HepG2 (cell line): ENCODE data around the gene ATP5MK. TPM values are rescaled to one million over a fixed set of nuclear protein-coding genes. Genes with fewer than 3 reads are reported as not detected.

ENCODE experiments used
- ARNTL ChIP-seq: sonication (generic); formaldehyde crosslinking; IDR thresholded peaks from 2 replicates; pipeline ENCODE4 v1.4.0; 2020; ENCODE audit warnings: mild to moderate bottlenecking, missing genetic modification reagents
- ATRX ChIP-seq: sonication (generic); formaldehyde crosslinking; IDR thresholded peaks from 2 replicates; pipeline ENCODE4 v1.4.0; 2020; ENCODE audit warnings: missing genetic modification reagents, borderline replicate concordance
- CHCHD3 ChIP-seq: sonication (generic); formaldehyde crosslinking; IDR thresholded peaks from 2 replicates; pipeline ENCODE4 v1.8.0; 2022; ENCODE audit warnings: mild to moderate bottlenecking, missing genetic modification reagents, moderate library complexity
- ZNF121 ChIP-seq: sonication (generic); formaldehyde crosslinking; IDR thresholded peaks from 2 replicates; pipeline ENCODE4 v1.5.0; 2020; ENCODE audit warnings: mild to moderate bottlenecking, missing genetic modification reagents
- ZNF343 ChIP-seq: sonication (generic); formaldehyde crosslinking; IDR thresholded peaks from 2 replicates; pipeline ENCODE4 v1.4.0; 2020; ENCODE audit warnings: mild to moderate bottlenecking, missing genetic modification reagents
- ZNF563 ChIP-seq: sonication (generic); formaldehyde crosslinking; IDR thresholded peaks from 2 replicates; pipeline ENCODE4 v1.8.0; 2022; ENCODE audit warnings: mild to moderate bottlenecking, moderate library complexity, missing genetic modification reagents
- ZNF629 ChIP-seq: sonication (generic); formaldehyde crosslinking; conservative IDR thresholded peaks from 2 replicates; pipeline ENCODE4 v1.5.0; 2020; ENCODE audit warnings: missing genetic modification reagents
- ZNF720 ChIP-seq: sonication (generic); formaldehyde crosslinking; IDR thresholded peaks from 2 replicates; pipeline ENCODE4 v1.4.0; 2020; ENCODE audit warnings: missing genetic modification reagents
- polyA plus RNA-seq, 8 experiments: library from polyadenylated mRNA; depleted of rRNA in 3 of 8; stranded (reverse) in 7 of 8; unstranded in 1 of 8; fragments of >200 nt; fragmentation: Illumina TruSeq in 4 of 8; extraction: Trizol in 4 of 8; gene quantifications; 2 replicates each; pipeline versions ENCODE4 v1.2.1 to v1.2.3, GENCODE V29; 2011 to 2016; ENCODE audit warnings: low read depth in 4 of 8, missing spikeins in 1 of 8, mixed read lengths in 1 of 8; ENCODE audit not compliant: insufficient read depth in 1 of 8
- total RNA-seq, 5 experiments: library from RNA; depleted of rRNA; stranded (reverse); fragments of >200 nt; fragmentation: Illumina TruSeq; extraction: Trizol; gene quantifications; 2 replicates each; pipeline ENCODE4 v1.2.3, GENCODE V29; 2016; ENCODE audit warnings: low read depth in 1 of 5
- TF ChIP-seq, protein P1 (sequence below): sonication (generic); formaldehyde crosslinking; IDR thresholded peaks from 2 replicates; pipeline ENCODE4 v1.4.0; 2020; ENCODE audit warnings: mild to moderate bottlenecking, missing genetic modification reagents
- TF ChIP-seq, protein P2 (sequence below): sonication (generic); formaldehyde crosslinking; IDR thresholded peaks from 2 replicates; pipeline ENCODE4 v1.4.0; 2020; ENCODE audit warnings: missing genetic modification reagents
- TF ChIP-seq, protein P3 (sequence below): sonication (generic); formaldehyde crosslinking; IDR thresholded peaks from 2 replicates; pipeline ENCODE4 v1.5.0; 2020; ENCODE audit warnings: missing genetic modification reagents
- TF ChIP-seq, protein P4 (sequence below): sonication (generic); IDR thresholded peaks from 2 replicates; pipeline ENCODE4 v1.6.1; 2016; ENCODE audit warnings: low read depth, borderline replicate concordance

ATP5MK gene
- total and polyA plus RNA-seq, 2 of the 13 experiments (the other 11 are each of a cell fraction or from before 2014, with no cell fraction given), result 312 to 517 TPM

DNA sequence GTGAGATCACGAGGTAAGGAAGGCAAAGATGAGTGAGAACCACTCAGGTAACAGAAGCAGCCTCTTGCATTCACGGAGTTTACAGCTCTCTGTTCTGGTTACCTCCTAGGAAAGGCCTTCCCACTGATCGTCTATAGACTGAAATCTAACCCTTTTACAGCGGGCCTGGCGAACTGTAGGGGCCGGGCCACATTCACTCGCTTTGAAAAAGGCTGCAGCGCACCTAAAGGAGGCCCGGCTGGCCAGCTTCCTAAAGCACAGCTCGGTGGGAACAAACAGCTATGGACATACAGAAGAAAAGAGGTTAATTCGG lies 565 bp downstream of the ATP5MK start (continued):
- TF ChIP-seq, protein P1, sequence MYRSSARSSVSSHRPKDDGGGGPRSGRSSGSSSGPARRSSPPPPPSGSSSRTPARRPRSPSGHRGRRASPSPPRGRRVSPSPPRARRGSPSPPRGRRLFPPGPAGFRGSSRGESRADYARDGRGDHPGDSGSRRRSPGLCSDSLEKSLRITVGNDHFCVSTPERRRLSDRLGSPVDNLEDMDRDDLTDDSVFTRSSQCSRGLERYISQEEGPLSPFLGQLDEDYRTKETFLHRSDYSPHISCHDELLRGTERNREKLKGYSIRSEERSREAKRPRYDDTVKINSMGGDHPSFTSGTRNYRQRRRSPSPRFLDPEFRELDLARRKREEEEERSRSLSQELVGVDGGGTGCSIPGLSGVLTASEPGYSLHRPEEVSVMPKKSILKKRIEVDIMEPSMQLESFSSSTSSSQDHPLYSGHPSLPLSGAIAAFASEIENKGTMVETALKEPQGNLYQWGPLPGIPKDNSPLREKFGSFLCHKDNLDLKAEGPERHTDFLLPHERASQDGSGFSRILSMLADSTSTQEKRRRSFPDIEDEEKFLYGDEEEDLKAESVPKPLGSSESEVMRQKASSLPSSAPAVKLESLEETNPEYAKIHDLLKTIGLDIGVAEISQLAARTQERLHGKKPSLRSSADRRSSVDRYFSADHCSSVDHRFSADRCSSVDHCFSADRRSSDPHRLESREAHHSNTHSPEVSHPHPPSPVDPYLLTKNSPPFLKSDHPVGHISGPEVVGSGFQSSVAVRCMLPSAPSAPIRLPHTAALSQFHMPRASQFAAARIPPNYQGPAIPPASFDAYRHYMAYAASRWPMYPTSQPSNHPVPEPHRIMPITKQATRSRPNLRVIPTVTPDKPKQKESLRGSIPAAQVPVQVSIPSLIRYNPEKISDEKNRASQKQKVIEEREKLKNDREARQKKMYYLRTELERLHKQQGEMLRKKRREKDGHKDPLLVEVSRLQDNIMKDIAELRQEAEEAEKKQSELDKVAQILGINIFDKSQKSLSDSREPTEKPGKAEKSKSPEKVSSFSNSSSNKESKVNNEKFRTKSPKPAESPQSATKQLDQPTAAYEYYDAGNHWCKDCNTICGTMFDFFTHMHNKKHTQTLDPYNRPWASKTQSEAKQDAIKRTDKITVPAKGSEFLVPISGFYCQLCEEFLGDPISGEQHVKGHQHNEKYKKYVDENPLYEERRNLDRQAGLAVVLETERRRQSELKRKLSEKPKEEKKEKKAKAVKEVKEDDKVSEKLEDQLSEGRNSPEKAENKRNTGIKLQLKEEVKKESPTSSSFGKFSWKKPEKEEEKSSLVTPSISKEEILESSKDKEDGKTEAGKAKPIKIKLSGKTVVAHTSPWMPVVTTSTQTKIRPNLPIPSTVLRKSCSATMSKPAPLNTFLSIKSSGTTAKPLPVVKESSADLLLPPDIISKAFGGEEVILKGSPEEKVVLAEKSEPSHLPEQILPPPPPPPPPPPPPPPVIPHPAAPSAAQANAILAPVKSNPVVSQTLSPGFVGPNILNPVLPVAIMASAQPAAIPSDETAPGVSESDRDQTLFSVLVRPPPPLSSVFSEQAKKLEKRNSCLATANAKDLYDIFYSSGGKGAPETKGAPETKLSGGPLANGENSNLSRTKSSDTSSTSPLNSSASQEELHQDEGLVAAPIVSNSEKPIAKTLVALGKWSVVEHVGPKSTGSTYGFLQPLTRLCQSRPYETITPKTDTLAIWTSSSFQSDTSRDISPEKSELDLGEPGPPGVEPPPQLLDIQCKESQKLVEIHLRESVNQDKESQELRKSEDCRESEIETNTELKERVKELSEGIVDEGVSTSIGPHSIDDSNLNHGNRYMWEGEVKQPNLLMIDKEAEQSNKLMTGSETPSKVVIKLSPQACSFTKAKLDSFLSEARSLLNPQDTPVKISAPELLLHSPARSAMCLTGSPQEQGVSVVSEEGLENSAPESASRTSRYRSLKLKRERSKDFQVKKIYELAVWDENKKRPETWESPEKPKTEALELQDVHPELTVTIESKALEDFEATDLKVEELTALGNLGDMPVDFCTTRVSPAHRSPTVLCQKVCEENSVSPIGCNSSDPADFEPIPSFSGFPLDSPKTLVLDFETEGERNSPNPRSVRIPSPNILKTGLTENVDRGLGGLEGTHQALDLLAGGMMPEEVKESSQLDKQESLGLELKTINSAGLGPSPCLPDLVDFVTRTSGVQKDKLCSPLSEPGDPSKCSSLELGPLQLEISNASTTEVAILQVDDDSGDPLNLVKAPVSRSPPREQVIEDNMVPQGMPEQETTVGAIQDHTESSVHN, result no peak
- TF ChIP-seq, protein P2, sequence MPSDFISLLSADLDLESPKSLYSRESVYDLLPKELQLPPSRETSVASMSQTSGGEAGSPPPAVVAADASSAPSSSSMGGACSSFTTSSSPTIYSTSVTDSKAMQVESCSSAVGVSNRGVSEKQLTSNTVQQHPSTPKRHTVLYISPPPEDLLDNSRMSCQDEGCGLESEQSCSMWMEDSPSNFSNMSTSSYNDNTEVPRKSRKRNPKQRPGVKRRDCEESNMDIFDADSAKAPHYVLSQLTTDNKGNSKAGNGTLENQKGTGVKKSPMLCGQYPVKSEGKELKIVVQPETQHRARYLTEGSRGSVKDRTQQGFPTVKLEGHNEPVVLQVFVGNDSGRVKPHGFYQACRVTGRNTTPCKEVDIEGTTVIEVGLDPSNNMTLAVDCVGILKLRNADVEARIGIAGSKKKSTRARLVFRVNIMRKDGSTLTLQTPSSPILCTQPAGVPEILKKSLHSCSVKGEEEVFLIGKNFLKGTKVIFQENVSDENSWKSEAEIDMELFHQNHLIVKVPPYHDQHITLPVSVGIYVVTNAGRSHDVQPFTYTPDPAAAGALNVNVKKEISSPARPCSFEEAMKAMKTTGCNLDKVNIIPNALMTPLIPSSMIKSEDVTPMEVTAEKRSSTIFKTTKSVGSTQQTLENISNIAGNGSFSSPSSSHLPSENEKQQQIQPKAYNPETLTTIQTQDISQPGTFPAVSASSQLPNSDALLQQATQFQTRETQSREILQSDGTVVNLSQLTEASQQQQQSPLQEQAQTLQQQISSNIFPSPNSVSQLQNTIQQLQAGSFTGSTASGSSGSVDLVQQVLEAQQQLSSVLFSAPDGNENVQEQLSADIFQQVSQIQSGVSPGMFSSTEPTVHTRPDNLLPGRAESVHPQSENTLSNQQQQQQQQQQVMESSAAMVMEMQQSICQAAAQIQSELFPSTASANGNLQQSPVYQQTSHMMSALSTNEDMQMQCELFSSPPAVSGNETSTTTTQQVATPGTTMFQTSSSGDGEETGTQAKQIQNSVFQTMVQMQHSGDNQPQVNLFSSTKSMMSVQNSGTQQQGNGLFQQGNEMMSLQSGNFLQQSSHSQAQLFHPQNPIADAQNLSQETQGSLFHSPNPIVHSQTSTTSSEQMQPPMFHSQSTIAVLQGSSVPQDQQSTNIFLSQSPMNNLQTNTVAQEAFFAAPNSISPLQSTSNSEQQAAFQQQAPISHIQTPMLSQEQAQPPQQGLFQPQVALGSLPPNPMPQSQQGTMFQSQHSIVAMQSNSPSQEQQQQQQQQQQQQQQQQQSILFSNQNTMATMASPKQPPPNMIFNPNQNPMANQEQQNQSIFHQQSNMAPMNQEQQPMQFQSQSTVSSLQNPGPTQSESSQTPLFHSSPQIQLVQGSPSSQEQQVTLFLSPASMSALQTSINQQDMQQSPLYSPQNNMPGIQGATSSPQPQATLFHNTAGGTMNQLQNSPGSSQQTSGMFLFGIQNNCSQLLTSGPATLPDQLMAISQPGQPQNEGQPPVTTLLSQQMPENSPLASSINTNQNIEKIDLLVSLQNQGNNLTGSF (CRISPR knock-in tag), result 0 out of 2 replicates have a peak, but pooled peaks have one; percentile 4
- TF ChIP-seq ZNF720 (CRISPR knock-in tag), result no peak
- TF ChIP-seq ZNF343 (CRISPR knock-in tag), result no peak
- TF ChIP-seq ARNTL, result 0 out of 2 replicates have a peak, but pooled peaks have one; percentile 5
- TF ChIP-seq ZNF629 (CRISPR knock-in tag), result no peak
- TF ChIP-seq CHCHD3 (CRISPR knock-in tag), result no peak
- no peak for TF ChIP-seq ZNF121
- TF ChIP-seq, protein P3, sequence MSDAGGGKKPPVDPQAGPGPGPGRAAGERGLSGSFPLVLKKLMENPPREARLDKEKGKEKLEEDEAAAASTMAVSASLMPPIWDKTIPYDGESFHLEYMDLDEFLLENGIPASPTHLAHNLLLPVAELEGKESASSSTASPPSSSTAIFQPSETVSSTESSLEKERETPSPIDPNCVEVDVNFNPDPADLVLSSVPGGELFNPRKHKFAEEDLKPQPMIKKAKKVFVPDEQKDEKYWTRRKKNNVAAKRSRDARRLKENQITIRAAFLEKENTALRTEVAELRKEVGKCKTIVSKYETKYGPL (CRISPR knock-in tag), result no peak
- TF ChIP-seq ZNF563 (CRISPR knock-in tag), result no peak
- TF ChIP-seq, protein P4, sequence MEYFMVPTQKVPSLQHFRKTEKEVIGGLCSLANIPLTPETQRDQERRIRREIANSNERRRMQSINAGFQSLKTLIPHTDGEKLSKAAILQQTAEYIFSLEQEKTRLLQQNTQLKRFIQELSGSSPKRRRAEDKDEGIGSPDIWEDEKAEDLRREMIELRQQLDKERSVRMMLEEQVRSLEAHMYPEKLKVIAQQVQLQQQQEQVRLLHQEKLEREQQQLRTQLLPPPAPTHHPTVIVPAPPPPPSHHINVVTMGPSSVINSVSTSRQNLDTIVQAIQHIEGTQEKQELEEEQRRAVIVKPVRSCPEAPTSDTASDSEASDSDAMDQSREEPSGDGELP, result no peak
- no peak for TF ChIP-seq ATRX
